Naive B cell (primary cell): ENCODE results near the gene GALNT16. TPM values are rescaled to one million over a fixed set of nuclear protein-coding genes. Genes with fewer than 3 reads are reported as not detected.

ENCODE experiments used
- ATAC-seq, 2 donors: fragments of 150-1000 bp; cut with Tn5 transposase; 2 replicates each; pipeline ENCODE4 v1.10.0; 2021; ENCODE audit warnings: low read depth in 2 of 2, mild to moderate bottlenecking in 2 of 2, moderate library complexity in 2 of 2
- DNase-seq: peaks from one replicate; pipeline ENCODE4 v3.0.0; 2022
- H3K27ac Mint-ChIP-seq, 6 donors: one replicate each; pipeline ENCODE4 v1.8.0; 2020 to 2022; ENCODE audit warnings: mild to moderate bottlenecking in 6 of 6, mixed read lengths in 6 of 6, moderate library complexity in 5 of 6, inconsistent platforms in 2 of 6
- H3K27me3 Mint-ChIP-seq, 3 donors: one replicate each; pipeline ENCODE4 v1.8.0; 2021 to 2022; ENCODE audit warnings: mixed read lengths in 3 of 3, mild to moderate bottlenecking in 1 of 3
- H3K36me3 Mint-ChIP-seq, 2 donors: one replicate each; pipeline ENCODE4 v1.8.0; 2020 to 2022; ENCODE audit warnings: mixed read lengths in 2 of 2, inconsistent platforms in 1 of 2, mild to moderate bottlenecking in 1 of 2
- H3K4me1 Mint-ChIP-seq, 3 donors: one replicate each; pipeline ENCODE4 v1.8.0; 2020 to 2022; ENCODE audit warnings: mixed read lengths in 3 of 3, inconsistent platforms in 1 of 3, mild to moderate bottlenecking in 1 of 3, moderate library complexity in 1 of 3
- H3K4me3 Mint-ChIP-seq, 8 donors: one replicate each; pipeline ENCODE4 v1.8.0; 2020 to 2022; ENCODE audit warnings: mild to moderate bottlenecking in 8 of 8, mixed read lengths in 8 of 8, moderate library complexity in 8 of 8, inconsistent platforms in 2 of 8
- H3K9me3 Mint-ChIP-seq, 7 donors: one replicate each; pipeline ENCODE4 v1.8.0; 2020 to 2022; ENCODE audit warnings: mixed read lengths in 7 of 7, mild to moderate bottlenecking in 5 of 7, inconsistent platforms in 2 of 7, moderate library complexity in 1 of 7
- polyA plus RNA-seq, 6 donors: library from polyadenylated mRNA; unstranded; fragments of 300-500 nt; fragmentation: Illumina TruSeq; gene quantifications; one replicate each; pipeline ENCODE4 v1.2.3, GENCODE V29; 2021; ENCODE audit warnings: low read depth in 6 of 6

GALNT16 gene
- polyA plus RNA-seq, 6 donors from 2014 or later, result not detected

DNA sequence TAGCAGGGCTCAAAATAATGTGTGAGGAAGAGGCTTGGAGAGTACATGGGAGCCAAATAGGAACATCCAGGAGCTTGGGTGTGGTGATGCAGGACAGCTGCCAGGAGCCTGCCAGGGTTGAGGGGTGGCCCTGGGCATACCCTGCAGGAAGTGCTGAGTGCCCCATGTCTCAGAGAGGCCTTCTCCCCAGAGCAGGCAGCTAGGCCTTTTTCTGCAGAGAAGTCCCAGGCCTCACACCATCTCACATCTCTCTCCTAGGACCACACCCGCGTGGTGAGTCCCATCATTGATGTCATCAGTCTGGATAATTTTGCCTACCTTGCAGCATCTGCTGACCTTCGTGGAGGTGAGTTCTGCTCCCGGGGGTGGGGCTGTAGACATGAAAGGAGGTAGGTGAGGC, 71.2 kb downstream of the GALNT16 start:
- no peak overlapping the region for H3K4me3 Mint-ChIP-seq
- H3K9me3 Mint-ChIP-seq, result no peaks in the 10 kb centered on the region
- no peak for ATAC-seq
- peak overlapping the region in 1 of 6 donors; percentile 8 for H3K27ac Mint-ChIP-seq
- DNase-seq, result no peak
- no peaks in the 10 kb centered on the region for H3K36me3 Mint-ChIP-seq
- H3K4me1 Mint-ChIP-seq, result no peaks in the 10 kb centered on the region
- peaks cover 9 to 29% (median 15%) of the 10 kb centered on the region in 3 donors for H3K27me3 Mint-ChIP-seq

DNA sequence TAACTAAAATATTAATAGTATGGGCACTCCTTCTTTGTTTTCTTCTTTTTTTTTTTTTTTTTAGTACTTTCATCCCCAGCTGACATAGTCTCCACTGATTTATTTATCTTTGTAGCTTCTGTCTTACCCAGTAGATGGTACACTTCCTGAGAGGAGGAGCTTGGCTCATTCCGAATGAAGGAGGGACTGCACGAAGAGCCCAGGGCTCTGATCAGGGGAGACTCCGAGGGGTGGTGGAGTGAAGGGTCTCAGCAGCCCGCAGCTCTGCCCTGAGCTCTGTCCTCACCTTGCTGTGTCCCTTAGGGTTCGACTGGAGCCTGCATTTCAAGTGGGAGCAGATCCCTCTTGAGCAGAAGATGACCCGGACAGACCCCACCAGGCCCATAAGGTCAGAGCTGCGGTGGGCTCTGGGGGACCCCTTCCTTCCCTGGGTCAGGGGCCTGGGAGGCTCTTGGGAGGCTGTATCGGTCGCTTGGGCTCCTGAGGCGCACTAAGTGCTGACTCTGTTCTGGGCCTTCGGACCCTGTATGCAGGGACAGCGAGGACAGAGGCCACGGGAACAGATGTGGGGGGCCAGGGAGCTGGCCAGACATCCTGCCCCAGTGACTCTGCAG, 72.9 kb downstream of the GALNT16 start:
- Mint-ChIP-seq H3K4me3 (no peak overlapping the region), H3K27me3 (peaks cover 9 to 28% (median 10%) of the 10 kb centered on the region in 3 donors), H3K36me3 (no peaks in the 10 kb centered on the region), H3K9me3 (no peaks in the 10 kb centered on the region), H3K4me1 (no peaks in the 10 kb centered on the region), H3K27ac (peak overlapping the region in 1 of 6 donors; percentile 66)
- ATAC-seq (no peak), DNase-seq (no peak)

- H3K4me3 Mint-ChIP-seq, result no peak overlapping the region
- H3K27me3 Mint-ChIP-seq, result peaks cover 9 to 34% (median 15%) of the 10 kb centered on the region in 3 donors
- H3K36me3 Mint-ChIP-seq, result no peaks in the 10 kb centered on the region
- ATAC-seq (no peak), DNase-seq (no peak)
- no peaks in the 10 kb centered on the region for H3K9me3 Mint-ChIP-seq
- peak overlapping the region in 1 of 6 donors; percentile 21 for H3K27ac Mint-ChIP-seq
- H3K4me1 Mint-ChIP-seq, result no peaks in the 10 kb centered on the region
Measured at GRCh38 chr14:69333791-69334337, 73.9 kb downstream of the GALNT16 start.

- no peak overlapping the region for H3K27ac Mint-ChIP-seq
Measured at GRCh38 chr14:69334576-69334975, 74.6 kb downstream of the GALNT16 start.

DNA sequence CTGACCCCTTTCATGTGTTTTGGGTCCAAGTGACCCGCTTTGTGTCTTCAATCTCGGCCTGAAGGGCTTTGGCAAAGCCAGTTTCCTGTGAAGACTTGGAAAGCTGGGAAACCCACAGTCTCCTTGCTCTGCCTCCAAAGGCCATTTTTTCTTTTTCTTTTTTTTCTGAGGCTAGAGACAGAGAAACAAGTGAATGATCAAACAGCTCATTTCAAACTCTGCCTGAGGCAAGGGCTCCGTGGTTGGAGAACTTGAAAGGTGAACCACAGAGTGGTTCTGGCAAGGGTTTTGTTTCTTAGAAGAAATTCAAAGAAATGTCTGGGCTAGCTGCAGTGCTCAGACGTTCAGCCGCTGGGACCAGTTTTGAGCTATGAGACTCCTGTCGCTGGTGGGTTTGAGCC, 75.4 kb downstream of the GALNT16 start:
- no peaks in the 10 kb centered on the region for H3K9me3 Mint-ChIP-seq
- peaks cover 9 to 48% (median 23%) of the 10 kb centered on the region in 3 donors for H3K27me3 Mint-ChIP-seq
- H3K36me3 Mint-ChIP-seq, result no peaks in the 10 kb centered on the region
- H3K4me1 Mint-ChIP-seq, result no peaks in the 10 kb centered on the region
- H3K4me3 Mint-ChIP-seq, result no peak overlapping the region
- no peak for DNase-seq
- no peak for ATAC-seq
- no peak overlapping the region for H3K27ac Mint-ChIP-seq

More at GRCh38 chr14:69334576-69334975, 74.6 kb downstream of the GALNT16 start:
- no peak overlapping the region for H3K4me3 Mint-ChIP-seq
- no peaks in the 10 kb centered on the region for H3K9me3 Mint-ChIP-seq
- H3K27me3 Mint-ChIP-seq, result peaks cover 9 to 41% (median 18%) of the 10 kb centered on the region in 3 donors
- H3K4me1 Mint-ChIP-seq, result no peaks in the 10 kb centered on the region
- H3K36me3 Mint-ChIP-seq, result no peaks in the 10 kb centered on the region
- ATAC-seq (no peak), DNase-seq (no peak)

GRCh38 chr14:69337984-69338383, 78.0 kb downstream of the GALNT16 start:
- Mint-ChIP-seq H3K36me3 (no peaks in the 10 kb centered on the region), H3K4me1 (no peaks in the 10 kb centered on the region), H3K27me3 (peaks cover 16 to 58% (median 38%) of the 10 kb centered on the region in 3 donors), H3K9me3 (no peaks in the 10 kb centered on the region), H3K27ac (no peak overlapping the region), H3K4me3 (peak overlapping the region in 1 of 8 donors; percentile 44)
- DNase-seq, result no peak
- ATAC-seq, result no peak

DNA sequence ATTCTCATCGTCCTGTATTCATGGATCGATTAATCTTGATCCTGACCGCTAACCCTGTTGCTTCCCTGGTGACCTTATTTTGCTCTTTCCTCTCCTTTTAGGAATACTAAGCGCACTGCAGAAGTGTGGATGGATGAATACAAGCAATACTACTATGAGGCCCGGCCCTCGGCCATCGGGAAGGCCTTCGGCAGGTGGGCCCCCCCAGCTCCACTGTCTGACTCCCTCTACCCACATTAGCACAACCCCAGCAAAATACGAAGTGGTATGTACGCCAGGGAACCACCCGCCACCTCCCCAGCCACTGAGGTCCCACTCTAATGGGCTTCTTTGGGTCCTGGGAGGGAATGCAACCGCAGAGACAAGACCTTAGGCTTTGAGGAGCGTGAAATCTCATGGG, 79.5 kb downstream of the GALNT16 start:
- ATAC-seq (no peak), DNase-seq (no peak)
- H3K36me3 Mint-ChIP-seq, result no peaks in the 10 kb centered on the region
- peaks cover 11 to 44% (median 35%) of the 10 kb centered on the region in 3 donors for H3K27me3 Mint-ChIP-seq
- H3K4me3 Mint-ChIP-seq, result no peak overlapping the region
- H3K4me1 Mint-ChIP-seq, result no peaks in the 10 kb centered on the region
- no peak overlapping the region for H3K27ac Mint-ChIP-seq
- no peaks in the 10 kb centered on the region for H3K9me3 Mint-ChIP-seq

- peaks cover 15 to 46% (median 28%) of the 10 kb centered on the region in 3 donors for H3K27me3 Mint-ChIP-seq
- no peaks in the 10 kb centered on the region for H3K9me3 Mint-ChIP-seq
- no peak for ATAC-seq
- no peaks in the 10 kb centered on the region for H3K36me3 Mint-ChIP-seq
- H3K4me3 Mint-ChIP-seq, result no peak overlapping the region
- no peak for DNase-seq
- H3K27ac Mint-ChIP-seq, result no peak overlapping the region
- no peaks in the 10 kb centered on the region for H3K4me1 Mint-ChIP-seq
Measured at GRCh38 chr14:69342928-69343525, 83.1 kb downstream of the GALNT16 start.

DNA sequence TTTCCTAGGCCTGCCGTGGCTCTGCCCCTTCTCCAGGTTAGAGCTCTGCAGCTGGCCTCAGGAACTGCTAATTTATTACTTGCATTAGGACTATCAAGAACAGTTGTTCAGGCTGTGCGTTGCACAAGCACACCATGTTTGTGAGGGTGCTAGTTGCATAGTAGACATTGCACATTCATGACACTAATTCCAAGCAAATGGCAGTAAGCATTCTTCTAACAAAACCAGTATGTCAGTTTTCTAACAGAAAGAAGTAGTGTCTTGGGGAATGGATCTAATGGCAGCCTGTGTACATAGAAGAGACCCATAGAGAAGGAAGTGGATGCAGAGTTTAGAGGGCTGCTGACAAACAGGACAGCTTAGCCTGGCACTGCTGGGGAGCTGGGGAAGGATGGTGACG, 84.2 kb downstream of the GALNT16 start:
- no peak for ATAC-seq
- Mint-ChIP-seq H3K4me1 (no peaks in the 10 kb centered on the region), H3K36me3 (no peaks in the 10 kb centered on the region)

GRCh38 chr14:69345402-69345801, 85.4 kb downstream of the GALNT16 start:
- Mint-ChIP-seq H3K27ac (peak overlapping the region in 1 of 6 donors; percentile 63), H3K4me3 (no peak overlapping the region), H3K36me3 (no peaks in the 10 kb centered on the region)

More for the DNA sequence above, 84.2 kb downstream of the GALNT16 start:
- Mint-ChIP-seq H3K9me3 (no peaks in the 10 kb centered on the region), H3K4me3 (no peak overlapping the region), H3K27ac (no peak overlapping the region), H3K27me3 (peaks cover 15 to 41% (median 20%) of the 10 kb centered on the region in 3 donors)
- DNase-seq, result no peak

DNA sequence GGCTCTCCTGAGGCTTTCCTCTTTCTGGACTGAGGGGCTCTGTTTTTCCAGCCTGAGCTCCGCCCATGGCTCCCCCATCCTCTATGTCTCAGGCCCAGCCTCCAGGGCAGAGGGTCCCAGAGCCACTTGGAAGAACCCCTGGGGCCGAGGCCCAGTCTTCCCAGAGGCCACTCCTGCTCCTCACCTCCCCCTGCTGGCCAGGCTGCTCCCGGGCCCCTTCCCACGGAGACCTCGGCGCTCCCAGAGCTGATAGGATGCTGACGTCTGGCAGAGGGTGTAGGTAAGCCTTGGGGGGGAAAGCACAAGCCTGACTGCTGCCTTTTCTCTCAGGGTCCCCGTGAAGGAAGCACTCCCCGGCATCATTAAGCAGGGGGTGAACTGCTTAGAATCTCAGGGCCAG, 86.8 kb downstream of the GALNT16 start:
- no peaks in the 10 kb centered on the region for H3K36me3 Mint-ChIP-seq
- peaks cover 0 to 6% (median 6%) of the 10 kb centered on the region in 3 donors for H3K4me1 Mint-ChIP-seq
- no peak overlapping the region for H3K4me3 Mint-ChIP-seq
- no peak for DNase-seq
- no peak for ATAC-seq
- no peaks in the 10 kb centered on the region for H3K9me3 Mint-ChIP-seq
- H3K27me3 Mint-ChIP-seq, result peaks cover 0 to 25% (median 7%) of the 10 kb centered on the region in 3 donors
- no peak overlapping the region for H3K27ac Mint-ChIP-seq

More at GRCh38 chr14:69345402-69345801, 85.4 kb downstream of the GALNT16 start:
- DNase-seq (no peak), ATAC-seq (no peak)
- no peaks in the 10 kb centered on the region for H3K4me1 Mint-ChIP-seq
- H3K9me3 Mint-ChIP-seq, result no peaks in the 10 kb centered on the region
- peaks cover 9 to 33% (median 15%) of the 10 kb centered on the region in 3 donors for H3K27me3 Mint-ChIP-seq

DNA sequence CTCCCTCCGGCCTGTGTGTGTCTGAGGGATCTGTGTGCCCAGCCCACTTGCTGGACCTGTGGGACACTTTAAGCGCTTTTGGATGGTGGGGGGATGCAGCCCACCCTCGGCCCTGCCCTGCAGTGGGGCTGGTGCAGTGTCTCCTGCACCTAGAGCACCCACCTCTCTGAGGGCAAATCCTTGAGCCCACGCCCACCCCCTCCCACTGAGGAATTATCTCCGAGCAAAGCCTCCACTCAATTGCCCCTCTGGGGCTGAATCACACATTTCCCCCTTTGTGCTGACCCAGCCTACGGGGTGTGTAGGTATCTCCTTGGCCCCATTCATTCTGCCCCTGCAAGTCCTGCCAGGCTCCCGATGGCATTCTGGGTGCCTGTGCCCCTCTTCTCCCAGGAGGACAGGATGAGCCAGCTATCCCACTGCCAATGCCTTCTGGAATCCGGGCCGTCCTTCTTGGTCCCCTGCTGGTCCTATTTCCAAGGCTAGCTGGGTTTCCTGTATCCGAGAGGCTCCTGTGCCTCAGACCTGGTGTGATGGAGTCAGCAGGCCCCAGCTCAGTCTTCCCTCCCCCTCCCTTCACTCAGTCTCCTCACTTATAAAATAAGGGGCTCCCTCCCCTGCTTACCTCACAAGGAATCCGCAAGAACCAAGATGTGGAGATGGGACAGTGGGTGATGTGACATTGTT, 89.3 kb downstream of the GALNT16 start:
- peaks cover 9 to 25% (median 17%) of the 10 kb centered on the region in 3 donors for H3K4me1 Mint-ChIP-seq
- H3K4me3 Mint-ChIP-seq, result no peak overlapping the region
- ATAC-seq, result no peak
- peak overlapping the region in 1 of 6 donors; percentile 71 for H3K27ac Mint-ChIP-seq
- H3K27me3 Mint-ChIP-seq, result peaks cover 0 to 13% (median 7%) of the 10 kb centered on the region in 3 donors
- DNase-seq, result no peak
- no peaks in the 10 kb centered on the region for H3K9me3 Mint-ChIP-seq
- no peaks in the 10 kb centered on the region for H3K36me3 Mint-ChIP-seq

- Mint-ChIP-seq H3K4me3 (no peak overlapping the region), H3K9me3 (no peaks in the 10 kb centered on the region), H3K36me3 (no peaks in the 10 kb centered on the region), H3K4me1 (peaks cover 22 to 39% (median 31%) of the 10 kb centered on the region in 3 donors), H3K27me3 (peaks cover 0 to 7% (median 6%) of the 10 kb centered on the region in 3 donors), H3K27ac (peak overlapping the region in 3 of 6 donors; percentile 68 to 84 (median 71))
- ATAC-seq (no peak), DNase-seq (no peak)
Measured at GRCh38 chr14:69350892-69351291, 90.9 kb downstream of the GALNT16 start.
